HL-60/S4 (cell line): Measurements from ENCODE around the gene GALNT10.

Experiments used
- in situ Hi-C: fragments of 300-500 bp; cut with MboI; formaldehyde crosslinking; loops from 2 replicates; pipeline ENCODE4 v1.14.3; 2022; ENCODE audit warnings: low sequenced_read_pairs

GALNT10 gene

DNA sequence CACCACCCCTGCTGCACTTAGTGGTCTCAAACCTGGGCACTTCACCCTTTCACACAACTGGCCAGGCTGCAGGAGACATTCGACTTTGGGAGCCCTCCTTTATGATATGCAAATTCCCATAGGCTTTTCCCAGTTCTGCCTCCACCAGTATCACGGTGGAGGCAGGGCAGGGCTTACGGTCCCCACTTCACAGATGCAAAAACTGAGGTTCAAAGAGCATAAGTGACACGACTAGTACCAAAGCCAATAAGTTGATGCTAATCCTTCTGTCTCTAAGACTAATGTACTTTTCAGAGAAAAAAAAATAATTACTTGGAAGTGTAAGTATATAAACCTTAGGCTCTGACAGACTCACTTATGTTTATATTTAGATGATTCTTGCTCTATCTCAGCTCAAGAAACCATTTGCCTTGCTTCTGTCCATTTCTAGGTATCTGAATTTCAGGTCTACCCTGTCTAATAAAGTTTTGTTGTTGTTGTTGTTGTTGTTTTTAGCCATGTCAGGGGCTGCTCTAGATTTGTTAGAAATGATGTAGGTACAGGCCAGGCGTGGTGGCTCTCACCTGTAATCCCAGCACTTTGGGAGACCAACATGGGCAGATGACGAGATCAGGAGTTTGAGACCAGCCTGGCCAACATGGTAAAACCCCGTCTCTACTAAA is 10.7 kb downstream of the GALNT10 start:
- in situ Hi-C loops = no loop called here

DNA sequence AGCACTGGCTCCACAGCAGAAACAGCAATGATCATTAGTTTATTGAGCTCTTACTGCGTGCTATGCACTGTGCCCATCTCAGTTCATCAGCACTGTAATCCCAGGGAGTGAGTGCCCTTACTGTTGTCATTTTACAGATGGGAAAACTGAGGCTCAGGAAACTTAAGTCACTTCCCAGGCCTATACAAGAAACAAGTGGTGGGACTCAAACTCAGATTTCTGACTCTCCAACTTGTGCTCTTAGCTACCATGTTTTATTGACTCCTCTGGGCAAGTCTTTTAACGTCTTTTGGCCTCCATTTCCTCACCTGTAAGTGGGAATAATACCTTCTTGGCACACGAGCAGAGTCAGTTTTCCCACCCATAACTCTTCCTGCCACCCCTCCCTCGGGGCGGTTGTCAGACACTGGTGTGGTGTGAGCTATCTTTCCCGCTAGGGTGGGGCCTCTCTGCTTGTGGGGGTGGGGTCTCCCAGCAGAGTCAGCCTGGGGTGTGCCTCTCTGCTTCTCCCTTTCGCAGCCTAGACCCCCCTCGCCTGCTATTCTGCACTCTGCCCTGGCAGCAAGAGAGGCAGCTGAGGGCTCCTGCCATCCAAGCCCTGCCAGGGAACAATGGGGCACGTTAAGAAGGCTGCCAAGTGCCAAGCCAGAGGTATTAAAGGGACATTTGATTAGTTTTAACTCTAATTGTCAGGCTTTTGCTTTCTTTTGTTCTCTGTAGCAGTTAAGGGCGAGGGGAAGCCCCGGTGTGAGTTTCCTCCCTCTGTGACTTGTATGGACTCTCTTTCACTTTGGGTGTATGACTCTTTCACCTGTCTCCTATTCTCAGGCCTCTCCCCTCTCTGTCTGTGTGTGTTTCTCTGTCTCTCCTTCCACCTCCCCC is 12.1 kb downstream of the GALNT10 start:
- in situ Hi-C loops = no loop called here

DNA sequence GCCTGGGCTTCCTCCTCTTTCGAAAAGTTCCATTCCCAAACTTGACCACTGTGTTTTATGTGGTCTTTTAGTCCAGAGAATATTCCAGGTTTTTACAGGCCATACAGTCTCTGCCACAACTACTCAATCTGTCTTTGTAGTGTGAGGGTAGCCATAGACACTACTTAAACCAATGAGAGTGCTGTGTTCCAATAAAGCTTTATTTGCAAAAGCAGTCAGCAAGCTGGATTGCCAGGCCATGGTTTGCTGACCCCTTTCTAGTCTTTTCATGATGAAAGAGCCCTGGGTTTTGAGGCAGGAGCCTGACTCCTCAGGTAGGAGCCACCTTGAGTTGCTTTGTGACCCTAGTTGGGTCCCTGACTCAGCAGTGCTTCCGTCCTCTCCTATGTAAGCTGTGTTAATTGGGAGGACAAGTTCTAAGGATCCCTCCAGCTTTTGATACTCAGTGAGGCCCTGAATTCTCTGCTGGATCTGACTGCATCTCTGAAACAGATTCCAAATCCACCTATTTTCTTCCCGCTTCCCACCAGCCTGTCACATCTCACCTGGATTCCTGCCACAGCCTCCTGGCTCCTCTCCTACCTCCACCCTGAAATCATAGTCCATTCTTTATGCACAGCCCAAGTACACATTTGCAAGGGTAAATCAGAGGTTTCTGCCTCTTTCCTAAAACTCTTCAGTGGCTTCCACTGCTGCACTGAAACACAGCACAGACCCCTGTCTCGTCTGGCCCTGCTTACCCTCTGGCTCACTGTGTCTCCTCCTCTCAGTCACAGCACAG is 13.5 kb downstream of the GALNT10 start:
- in situ Hi-C loops = no loop called here

DNA sequence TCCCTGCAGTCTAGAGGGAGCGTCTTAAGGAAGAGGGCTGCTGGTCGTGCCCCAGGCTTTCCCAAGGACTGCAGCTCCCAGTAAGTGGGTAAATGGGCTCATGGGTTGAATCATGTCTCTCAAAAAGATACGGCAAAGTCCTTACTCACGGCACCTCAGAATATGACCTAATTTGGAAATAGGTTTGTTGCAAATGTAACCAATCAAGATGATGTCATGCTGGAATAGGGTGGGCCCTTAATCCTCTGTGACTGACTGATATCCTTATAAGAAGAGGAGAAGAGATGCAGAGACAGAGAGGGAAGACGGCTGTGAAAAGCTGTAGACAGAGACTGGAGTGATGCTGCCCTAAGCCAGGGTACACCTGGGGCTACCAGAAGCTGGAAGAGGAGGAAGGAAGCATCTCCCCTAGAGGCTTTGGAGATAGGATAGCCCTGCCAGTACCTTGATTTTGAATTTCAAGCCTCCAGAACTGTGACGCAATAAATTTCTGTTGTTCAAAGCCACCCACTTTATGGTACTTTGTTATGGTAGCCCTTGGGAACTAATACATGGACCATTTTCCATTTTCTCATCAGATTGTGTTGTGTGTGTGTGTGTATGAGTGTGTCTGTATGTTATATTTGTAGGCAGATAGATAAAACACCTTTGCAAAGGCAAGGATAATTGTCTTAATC is 15.0 kb downstream of the GALNT10 start:
- in situ Hi-C loops = no loop called here

DNA sequence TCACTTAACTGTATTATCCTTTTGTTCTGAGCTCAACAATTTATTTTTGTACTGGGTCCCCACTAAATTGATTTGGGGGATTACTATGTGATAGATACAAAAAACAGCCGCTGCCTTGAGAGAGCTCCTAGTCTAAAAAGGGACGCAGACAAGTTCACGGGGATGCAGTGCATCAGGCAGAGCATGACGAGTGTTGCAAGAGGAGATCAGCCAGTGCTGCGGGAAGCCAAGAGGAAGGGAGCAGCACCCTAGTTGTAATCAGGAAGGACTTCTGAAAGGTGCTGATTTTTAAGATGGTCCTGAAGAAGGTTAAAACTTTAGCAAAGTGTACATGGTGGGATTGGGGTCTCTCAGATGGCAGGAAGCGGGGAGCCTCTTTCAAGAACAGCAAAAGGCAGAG is 15.8 kb downstream of the GALNT10 start:
- in situ Hi-C loops = no loop called here

DNA sequence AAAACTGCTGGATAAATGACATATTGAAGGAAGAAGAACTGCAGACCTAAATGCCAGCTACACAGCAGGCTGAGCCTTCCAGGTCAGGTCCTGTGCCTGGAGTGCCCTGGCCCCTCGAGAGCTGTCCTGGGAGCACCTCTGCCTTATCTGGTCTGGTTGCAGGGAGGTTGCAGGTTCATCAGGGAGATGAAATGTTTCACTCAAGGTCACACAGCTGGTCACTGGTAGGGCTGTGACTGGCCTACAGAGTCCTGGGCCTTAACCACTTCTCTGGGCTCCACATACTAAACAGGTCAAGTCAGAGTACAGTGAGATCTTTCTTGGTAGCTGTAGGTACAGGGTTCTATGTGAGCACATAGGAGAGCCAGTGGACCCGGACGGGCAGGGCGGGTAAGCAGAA is 16.7 kb downstream of the GALNT10 start:
- in situ Hi-C loops = no loop called here

DNA sequence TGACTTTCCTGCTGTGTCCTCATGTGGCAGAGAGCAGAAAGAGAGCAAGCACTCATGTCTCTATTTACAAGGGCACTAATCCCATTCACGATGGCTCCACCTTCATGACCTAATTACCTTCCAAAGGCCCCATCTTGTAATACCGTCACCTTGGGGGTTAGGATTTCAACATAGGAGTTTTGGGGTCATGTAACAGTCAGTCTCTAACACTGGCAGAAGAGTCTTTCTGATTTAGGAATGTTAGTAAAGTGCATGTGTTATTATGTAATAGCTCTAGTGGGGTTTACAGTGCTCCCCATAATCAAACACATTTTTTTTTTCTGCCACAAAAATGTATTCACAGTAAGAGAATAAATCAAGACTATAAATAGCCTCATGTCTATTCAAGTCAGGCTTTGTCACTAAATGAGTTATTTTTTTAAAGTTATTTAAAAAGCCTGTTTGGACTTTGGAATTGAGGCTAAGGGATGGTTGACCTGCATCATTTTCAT is 19.1 kb downstream of the GALNT10 start:
- in situ Hi-C loops = no loop called here

DNA sequence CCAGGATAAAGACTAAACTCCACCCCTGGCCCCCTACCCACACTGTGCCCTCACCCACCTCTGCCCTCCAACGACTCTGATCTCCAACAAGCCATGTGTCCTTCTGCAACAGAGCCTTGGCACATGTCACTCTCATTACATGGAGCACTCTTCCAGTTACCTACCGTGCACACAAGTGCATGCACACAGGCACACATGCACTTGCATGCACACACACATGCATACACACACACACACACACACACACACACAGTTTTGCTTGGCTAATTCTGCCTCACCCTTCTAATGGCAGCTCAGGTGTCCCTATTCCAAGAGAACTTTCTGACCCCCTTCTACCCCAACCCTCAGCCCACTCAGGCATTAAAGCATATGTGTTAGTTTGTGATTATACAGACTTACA is 19.6 kb downstream of the GALNT10 start:
- in situ Hi-C loops = no loop called here

DNA sequence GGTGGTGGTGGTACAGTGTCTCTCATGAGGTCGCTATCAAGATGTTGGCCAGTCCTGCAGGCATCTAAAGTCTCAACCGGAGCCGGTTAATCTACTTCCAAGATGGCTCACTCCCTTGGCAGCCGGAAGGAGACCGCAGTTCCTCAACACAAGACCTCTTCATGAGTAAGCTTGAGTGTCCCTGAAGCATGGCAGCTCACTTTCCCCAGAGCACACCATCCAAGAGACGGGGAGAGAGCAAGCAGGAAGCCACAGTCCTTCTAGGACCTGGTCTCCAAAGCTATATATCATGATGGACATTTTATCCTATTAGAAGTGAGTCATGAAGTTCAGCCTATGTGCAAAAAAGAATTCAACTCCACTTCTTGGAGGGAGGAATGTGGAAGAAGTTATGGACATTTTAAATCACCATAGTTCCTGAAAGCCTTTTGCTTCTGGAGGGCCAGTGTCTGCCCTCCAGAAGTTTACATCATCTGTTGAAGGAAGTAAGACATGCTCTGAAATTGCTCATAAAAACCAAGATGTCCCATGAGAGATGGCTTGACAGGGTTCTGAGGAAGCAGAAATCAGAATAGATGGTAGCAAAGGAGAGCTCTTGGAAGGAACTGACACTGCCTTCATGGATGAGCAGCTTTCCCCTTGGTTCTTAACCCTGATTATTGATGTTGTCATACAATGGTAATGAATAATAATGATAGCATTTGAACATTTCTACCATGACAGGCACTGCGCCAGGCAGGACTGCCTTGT is 21.3 kb downstream of the GALNT10 start:
- in situ Hi-C loops = no loop called here

DNA sequence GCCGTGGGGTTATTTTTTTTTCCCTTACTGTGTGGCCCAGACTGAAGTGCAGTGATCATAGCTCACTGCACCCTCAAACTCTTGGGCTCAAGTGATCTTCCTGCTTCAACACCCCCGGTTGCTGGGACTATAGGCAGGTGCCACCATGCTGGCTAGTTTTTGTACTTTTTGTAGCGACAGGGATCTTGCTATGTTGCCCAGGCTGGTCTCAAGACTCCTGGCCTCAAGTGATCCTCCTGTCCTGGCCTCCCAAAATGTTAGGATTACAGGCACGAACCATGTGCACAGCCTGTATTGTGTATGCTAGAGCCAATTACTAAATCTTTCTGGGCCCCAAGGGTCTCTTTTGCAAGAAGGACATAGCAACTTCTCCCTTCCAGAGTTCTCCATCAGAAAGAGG is 23.1 kb downstream of the GALNT10 start:
- in situ Hi-C loops = no loop called here

DNA sequence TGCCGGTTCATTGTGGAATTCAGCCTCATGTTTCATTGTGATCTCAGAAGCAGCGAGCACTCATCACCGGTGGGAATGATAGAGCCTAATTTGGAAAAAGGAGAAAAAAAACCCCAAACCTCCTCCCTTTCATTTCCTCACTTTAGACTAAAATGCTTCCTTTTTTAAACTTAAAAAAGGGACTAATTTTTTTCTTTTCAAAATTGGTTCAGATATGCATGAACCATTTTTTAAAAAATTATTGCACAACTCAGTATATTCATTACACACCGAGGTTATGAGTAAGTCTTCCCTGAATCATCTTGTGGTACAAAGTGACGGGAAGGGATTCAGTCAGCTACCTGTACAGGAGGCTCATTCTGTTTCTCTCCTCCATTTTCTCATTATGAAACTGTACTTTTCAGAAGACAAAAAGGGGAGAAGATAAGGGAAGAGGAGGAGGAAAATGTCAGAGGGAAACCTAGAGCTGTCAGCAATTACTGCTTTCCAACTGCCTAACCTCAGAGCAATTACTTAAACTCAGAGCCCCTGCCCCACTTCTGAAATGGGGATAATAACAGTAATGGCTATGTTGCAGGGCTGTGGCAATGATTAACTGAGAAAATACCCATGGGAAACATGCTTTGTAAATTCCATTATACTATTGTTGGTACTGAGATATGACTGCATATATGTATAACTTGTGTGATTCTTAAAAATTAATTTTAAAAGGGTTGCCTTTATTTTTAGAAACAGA is 24.0 kb downstream of the GALNT10 start:
- in situ Hi-C loops = no loop called here

DNA sequence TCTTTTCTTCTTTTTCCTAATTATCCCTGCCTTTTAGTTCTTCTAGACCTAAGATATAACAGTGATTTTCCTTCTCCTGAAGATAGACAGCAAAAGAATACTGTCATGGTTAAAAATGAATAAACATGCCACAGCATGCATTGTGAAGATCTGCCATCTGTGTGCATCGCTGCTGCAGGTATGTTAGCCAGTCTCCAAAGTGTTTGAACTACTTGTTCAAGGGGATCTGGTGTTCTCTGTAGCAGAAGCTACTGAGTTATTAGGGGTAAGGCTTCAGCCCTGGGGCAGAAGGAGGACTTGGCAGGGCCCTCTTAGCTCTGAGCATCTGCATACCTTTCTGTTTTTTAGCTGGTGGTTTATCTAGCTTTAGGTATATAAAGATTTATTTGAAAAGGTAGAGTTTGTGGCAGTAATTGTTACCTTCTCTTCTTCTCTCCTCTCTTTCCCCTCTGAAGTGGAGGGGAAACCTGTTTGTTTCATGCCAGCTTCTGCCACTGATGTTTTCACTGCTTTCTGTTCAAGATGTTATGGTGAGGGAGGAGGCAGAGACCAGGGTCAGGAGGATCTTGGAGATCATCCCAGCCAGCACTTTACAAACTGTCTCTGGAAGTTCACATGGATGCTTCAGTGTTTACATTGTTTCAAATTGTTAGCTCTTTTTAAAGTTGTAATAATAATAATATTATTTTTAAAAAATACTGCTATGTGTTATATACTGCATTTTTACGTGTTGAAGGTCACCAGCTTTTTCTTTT is 25.2 kb downstream of the GALNT10 start:
- in situ Hi-C loops = no loop called here

DNA sequence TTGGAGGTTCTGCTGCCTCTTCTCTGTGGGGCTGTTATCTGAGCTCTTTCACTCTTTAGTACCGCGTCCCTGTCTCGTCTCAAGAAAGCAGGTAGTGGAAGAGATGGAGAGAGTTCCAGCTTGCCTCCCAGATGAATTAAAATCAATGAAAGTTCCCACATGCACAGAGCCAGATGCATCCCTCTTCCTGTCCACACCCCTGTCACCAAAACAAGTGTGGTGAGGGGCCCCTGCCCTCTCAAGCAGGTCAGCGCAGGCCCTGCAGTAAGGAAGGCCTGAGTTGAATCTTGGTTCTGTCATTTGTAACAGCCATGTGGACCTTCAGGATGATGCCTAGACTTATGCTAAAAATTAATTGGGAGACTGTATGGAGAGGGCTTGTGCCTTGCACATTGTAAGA is 26.9 kb downstream of the GALNT10 start:
- in situ Hi-C loops = no loop called here

DNA sequence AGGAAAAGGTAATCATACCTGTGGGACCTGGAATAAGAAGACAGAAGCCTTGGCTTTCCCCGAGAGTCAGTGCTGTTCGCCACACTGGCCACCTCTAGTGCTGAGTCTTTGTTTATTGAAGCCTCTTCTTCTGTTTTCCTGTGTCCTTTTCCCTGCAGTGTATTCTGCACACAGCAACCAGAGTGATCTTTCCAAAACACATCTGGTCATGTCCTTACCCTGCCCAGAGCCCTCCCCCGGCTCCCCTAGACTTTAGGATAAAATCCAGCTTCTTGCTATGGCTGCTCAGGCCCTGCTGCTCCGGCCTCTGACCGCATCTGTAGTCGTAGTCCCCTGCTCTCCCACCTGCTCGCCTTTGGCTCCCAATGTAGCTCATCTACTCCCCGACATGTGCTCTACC is 28.3 kb downstream of the GALNT10 start:
- in situ Hi-C loops = no loop called here

DNA sequence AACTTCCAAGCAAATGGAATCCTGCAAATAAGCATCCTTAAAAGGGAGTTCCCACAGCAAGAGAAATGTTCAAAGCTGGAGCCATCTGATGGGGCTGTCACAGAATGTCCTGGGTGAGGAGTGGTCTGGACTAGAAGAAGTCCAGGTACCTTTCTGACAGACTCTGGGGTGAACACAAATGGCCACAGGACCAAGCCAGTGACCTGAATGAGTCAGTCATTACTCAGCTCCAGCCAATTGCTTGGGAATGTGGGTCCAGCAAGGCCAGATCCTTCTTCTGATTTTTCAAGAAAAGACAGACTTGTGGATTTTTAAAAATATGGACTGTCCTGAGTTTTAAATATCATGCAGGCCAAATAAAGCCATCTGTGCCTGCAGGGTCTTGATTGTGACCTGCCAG is 30.1 kb downstream of the GALNT10 start:
- in situ Hi-C loops = no loop called here

DNA sequence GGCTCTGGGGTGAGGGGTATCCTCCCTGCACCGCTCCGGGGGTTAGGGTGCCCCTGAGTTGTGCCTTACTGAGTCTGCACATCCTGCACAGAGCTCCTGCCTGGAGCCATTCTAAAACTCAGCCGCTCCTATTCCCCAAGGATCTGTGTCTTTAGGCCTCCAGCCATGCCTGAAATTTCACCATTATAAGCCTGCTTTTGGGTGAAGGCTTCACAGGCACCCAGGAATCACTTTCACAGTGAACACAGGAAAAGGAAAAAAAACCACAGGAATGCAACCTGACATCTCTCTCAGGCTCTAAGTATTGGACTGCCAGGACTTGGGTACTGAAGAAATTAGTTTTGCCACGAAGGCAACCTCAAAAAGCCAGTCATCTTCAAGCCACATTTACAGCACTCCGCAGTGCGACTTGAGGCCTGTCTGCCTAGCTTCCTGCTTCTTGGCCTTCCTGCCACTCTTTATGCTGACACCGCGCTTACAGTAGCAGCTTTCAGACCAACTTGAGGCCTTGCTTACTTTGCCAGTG is 30.9 kb downstream of the GALNT10 start:
- in situ Hi-C loops = no loop called here

DNA sequence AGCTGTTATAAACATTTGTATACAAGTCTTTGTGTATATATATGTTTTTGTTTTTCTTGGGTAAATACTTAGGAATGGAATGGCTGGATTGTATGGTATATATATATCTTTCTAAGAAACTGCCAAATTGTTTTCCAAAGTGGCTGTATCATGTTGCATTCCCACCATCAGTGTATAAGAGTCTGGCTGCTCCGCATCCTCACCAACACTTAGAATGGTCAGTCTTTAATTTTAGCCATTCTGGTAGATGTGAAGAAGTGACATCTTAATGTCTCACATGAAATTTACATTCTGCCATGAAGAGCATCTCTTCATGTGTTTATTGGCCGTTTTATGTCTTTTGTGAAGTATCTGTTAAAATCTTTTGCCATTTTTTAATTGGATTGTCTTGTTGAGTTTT is 31.9 kb downstream of the GALNT10 start:
- in situ Hi-C loops = no loop called here

DNA sequence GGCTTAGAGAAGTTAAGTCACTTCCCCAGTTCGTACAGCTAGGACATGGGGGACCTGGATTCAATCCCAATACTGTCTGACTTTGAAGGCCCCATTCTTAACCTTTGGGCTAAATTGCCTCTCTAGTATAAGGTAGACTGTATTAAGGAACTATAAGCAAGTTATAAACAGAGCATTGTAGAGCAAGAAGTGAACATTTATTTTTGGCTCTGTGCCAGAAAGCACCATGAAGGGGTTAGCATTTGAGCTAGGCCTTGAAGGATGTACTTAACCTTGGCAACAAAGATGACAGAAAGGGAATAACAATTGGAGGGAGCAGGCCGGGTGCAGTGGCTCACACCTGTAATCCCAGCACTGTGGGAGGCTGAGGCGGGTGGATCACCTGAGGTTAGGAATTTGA is 32.8 kb downstream of the GALNT10 start:
- in situ Hi-C loops = no loop called here

DNA sequence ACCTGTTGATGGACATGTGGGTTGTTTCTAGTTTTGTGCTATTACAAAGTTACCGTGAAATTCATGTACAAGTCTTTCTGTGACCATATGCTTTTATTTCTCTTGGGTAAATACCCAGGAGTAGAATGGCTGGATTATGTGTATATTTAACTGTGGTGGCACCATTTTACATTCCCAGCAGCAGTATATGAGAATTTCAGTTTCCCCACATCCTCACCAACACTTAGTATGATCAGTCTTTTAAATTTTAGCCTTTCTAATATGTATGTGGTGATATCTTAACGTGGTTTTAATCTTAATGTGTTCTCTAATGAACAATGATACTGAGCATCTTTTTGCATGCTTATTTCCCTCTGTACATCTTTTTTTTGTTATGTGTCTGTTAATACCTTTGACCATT is 36.6 kb downstream of the GALNT10 start:
- in situ Hi-C loops = no loop called here
